Astrocyte (in vitro differentiated cells and primary cell): ENCODE data around the gene SLCO4A1.

Experiments
- CTCF ChIP-seq: IDR thresholded peaks from 2 replicates; pipeline ENCODE4 v1.5.1; 2011; ENCODE audit warnings: low read depth, mild to moderate bottlenecking, inconsistent platforms, low read length, moderate library complexity; ENCODE audit not compliant: insufficient read depth
- EZH2 ChIP-seq: IDR thresholded peaks from 2 replicates; pipeline ENCODE4 v1.6.1; 2012; ENCODE audit warnings: mild to moderate bottlenecking, low read length, inconsistent platforms; ENCODE audit not compliant: insufficient read depth

- no peak for TF ChIP-seq CTCF
- TF ChIP-seq EZH2, result no peak
Measured at GRCh38 chr20:62667530-62668440, 25.5 kb downstream of the SLCO4A1 start.
